Lower lobe of right lung (tissue), 2 donors: ENCODE measurements around the gene AGER. TPM values are rescaled to one million over a fixed set of nuclear protein-coding genes. Genes with fewer than 3 reads are reported as not detected.

ENCODE experiments used
- ATAC-seq, 2 donors: fragments of 200-7000 bp; cut with Tn5 transposase; one replicate each; pipeline ENCODE4 v1.9.1; 2020 to 2022; ENCODE audit warnings: mild to moderate bottlenecking in 2 of 2, moderate library complexity in 2 of 2
- DNase-seq: peaks from one replicate; pipeline ENCODE4 v3.0.0-alpha.2; 2020
- H3K27ac ChIP-seq: fragments of 200-600 bp; one replicate; pipeline ENCODE4 v1.8.0; 2022
- H3K27me3 ChIP-seq: fragments of 200-600 bp; one replicate; pipeline ENCODE4 v1.8.0; 2022; ENCODE audit warnings: low read depth
- H3K36me3 ChIP-seq: fragments of 200-600 bp; one replicate; pipeline ENCODE4 v1.8.0; 2022; ENCODE audit warnings: mild to moderate bottlenecking
- H3K4me1 ChIP-seq: fragments of 200-600 bp; one replicate; pipeline ENCODE4 v1.8.0; 2022
- H3K4me3 ChIP-seq: fragments of 200-600 bp; one replicate; pipeline ENCODE4 v1.8.0; 2022; ENCODE audit warnings: mild to moderate bottlenecking
- H3K9me3 ChIP-seq: fragments of 200-600 bp; one replicate; pipeline ENCODE4 v1.8.0; 2022
- intact Hi-C: fragments of 100-400 bp; cut with DNase I; formaldehyde crosslinking; loops from one replicate; pipeline ENCODE4 v1.11.0; 2022
- long read RNA-seq: library from polyadenylated mRNA; unstranded; transcript quantifications from one replicate; pipeline ENCODE4 v2.0.0, GENCODE V29; 2021
- total RNA-seq: library from RNA; stranded (reverse); fragmentation: NEBNext Ultra II Directional; extraction: Animal tissue kit (Norgen Biotek cat#: 25700); gene quantifications from one replicate; pipeline ENCODE4 v1.2.1, GENCODE V29; 2021
- TF ChIP-seq, protein P1 (sequence below): fragments of 200-600 bp; IDR thresholded peaks from one replicate; pipeline ENCODE4 v1.8.0; 2022; ENCODE audit warnings: antibody characterized with exemption, mild to moderate bottlenecking
- donor health status: DM: no; HTN: yes; CAD: no; lungs with severe emphysema.

Gene AGER
- total RNA-seq, result 882 TPM
- long read RNA-seq, transcript AGER-207 (11 exons, 1,492 nt), result major isoform, 816 of 1,333 reads
- long read RNA-seq, transcript AGER-201 (10 exons, 1,369 nt), result minor isoform, 86 of 1,333 reads
- long read RNA-seq, transcript AGER-205 (11 exons, 1,538 nt), result minor isoform, 75 of 1,333 reads
- long read RNA-seq, transcript AGER-212 (10 exons, 1,597 nt), result minor isoform, 50 of 1,333 reads
- long read RNA-seq, partial matches to known transcripts, result 162 of 1,333 reads
- long read RNA-seq, other reads (novel, unspliced or antisense), result 114 of 1,333 reads

DNA sequence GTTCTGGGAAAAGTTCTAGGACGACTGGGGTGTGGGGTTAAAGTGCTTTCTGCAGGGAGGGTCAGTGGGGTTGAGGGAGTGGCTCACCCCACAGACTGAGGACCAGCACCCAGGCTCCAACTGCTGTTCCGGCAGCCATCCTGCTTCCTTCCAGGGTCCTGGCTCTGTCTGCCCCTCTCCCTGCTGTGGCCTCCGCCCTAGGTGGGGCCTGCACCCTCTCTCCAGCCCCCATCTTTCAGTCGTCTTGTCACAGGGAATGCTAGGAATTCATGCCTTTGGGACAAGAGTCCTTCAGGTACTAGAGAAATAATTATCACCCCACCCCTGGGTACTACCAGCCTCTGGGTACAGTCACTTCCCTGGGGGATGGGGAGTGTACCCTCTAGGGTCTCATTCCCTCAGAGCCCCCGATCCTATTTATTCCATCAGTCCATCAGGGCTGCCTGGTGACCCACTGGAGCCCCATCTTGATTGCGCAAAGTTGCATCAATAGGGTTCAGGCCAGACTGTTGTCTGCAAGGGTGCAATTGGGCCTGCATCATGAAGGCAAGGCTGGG, at the start of gene AGER:
TSS of gene AGER (minus strand) at position 170 of the 557 bp plus-strand sequence. CDS start at position 139, 31 bp downstream.
- Histone ChIP-seq H3K36me3 (peaks cover 60% of the 10 kb centered on the region), H3K9me3 (no peaks in the 10 kb centered on the region), H3K27ac (peak within 1 kb of the TSS; percentile 74), H3K4me3 (peak within 1 kb of the TSS; percentile 36), H3K27me3 (no peaks in the 10 kb centered on the region), H3K4me1 (peaks cover 50% of the 10 kb centered on the region)
- intact Hi-C loops, result no loop called here
- TF ChIP-seq, protein P1, sequence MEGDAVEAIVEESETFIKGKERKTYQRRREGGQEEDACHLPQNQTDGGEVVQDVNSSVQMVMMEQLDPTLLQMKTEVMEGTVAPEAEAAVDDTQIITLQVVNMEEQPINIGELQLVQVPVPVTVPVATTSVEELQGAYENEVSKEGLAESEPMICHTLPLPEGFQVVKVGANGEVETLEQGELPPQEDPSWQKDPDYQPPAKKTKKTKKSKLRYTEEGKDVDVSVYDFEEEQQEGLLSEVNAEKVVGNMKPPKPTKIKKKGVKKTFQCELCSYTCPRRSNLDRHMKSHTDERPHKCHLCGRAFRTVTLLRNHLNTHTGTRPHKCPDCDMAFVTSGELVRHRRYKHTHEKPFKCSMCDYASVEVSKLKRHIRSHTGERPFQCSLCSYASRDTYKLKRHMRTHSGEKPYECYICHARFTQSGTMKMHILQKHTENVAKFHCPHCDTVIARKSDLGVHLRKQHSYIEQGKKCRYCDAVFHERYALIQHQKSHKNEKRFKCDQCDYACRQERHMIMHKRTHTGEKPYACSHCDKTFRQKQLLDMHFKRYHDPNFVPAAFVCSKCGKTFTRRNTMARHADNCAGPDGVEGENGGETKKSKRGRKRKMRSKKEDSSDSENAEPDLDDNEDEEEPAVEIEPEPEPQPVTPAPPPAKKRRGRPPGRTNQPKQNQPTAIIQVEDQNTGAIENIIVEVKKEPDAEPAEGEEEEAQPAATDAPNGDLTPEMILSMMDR, result no peak
- ATAC-seq (peak; percentile 20 to 51), DNase-seq (no peak)

DNA sequence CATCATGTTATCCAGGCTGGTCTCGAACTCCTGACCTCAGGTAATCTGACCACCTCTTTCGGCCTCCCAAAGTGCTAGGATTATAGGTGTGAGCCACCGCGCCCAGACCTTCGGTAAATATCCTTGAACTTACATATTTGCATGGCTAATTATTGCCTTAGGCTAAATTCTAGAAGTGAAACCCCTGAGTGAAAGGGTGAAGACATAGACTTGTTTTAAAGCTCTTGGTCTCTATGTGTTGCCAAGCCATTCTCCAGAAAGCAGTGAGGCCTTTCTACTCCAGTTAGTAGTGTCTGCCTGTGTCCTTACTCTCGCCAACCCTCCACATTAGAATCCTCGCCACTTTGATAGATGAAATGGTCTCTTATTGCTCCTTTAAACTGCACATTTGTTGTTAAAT, 42.4 kb upstream of the AGER start:
- H3K27ac ChIP-seq, result no peak overlapping the region
- no peak overlapping the region for H3K4me3 ChIP-seq
- no peak for DNase-seq
- peaks cover 3% of the 10 kb centered on the region for H3K4me1 ChIP-seq
- no peaks in the 10 kb centered on the region for H3K36me3 ChIP-seq
- H3K27me3 ChIP-seq, result no peaks in the 10 kb centered on the region
- TF ChIP-seq, protein P1, result no peak
- no peaks in the 10 kb centered on the region for H3K9me3 ChIP-seq
- no peak for ATAC-seq
- intact Hi-C loops, result no loop called here

DNA sequence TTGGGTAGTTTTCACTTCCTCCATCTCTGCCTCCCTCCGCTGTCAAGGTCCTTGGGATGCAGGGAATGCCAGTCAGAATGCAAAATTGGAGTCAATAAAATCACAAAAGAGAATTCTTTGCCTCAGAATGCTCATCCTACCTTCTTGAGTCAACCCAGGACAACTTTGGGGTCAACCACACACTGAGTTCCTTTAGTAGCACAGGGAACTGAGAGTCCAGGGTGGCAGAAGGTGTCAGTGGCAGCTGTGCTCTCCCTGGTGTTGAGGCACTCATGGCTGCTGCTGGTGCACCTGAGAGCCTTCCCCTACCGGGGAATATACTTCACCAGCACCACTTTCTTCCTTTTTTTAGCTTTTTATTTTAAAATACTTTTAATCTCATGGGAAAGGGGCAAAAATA, 40.6 kb upstream of the AGER start:
- TF ChIP-seq, protein P1, result no peak
- intact Hi-C loops, result no loop called here
- no peaks in the 10 kb centered on the region for H3K9me3 ChIP-seq
- peaks cover 3% of the 10 kb centered on the region for H3K4me1 ChIP-seq
- ATAC-seq (no peak), DNase-seq (no peak)
- H3K36me3 ChIP-seq, result peaks cover 6% of the 10 kb centered on the region
- no peak overlapping the region for H3K4me3 ChIP-seq
- H3K27ac ChIP-seq, result peak overlapping the region; percentile 68
- H3K27me3 ChIP-seq, result no peaks in the 10 kb centered on the region

GRCh38 chr6:32223258-32224235, 39.5 kb upstream of the AGER start, which contains the start of gene NOTCH4:
TSS of gene NOTCH4 (minus strand) at chr6:32224067. CDS start at chr6:32223928, 139 bp downstream.
- TF ChIP-seq, protein P1, result no peak
- Histone ChIP-seq H3K9me3 (no peaks in the 10 kb centered on the region), H3K4me3 (peak within 1 kb of the TSS; percentile 49), H3K27ac (peak within 1 kb of the TSS; percentile 68), H3K36me3 (peaks cover 10% of the 10 kb centered on the region), H3K27me3 (no peaks in the 10 kb centered on the region), H3K4me1 (peaks cover 3% of the 10 kb centered on the region)
- intact Hi-C loops, result no loop called here
- peak; percentile 25 to 62 for ATAC-seq
- no peak for DNase-seq
